ENCODE results near the gene MRPL23. TPM values are rescaled to one million over a fixed set of nuclear protein-coding genes. Genes with fewer than 3 reads are reported as not detected.

MRPL23 gene
- total RNA-seq, 1 experiment from 2014 or later = 232 TPM

DNA sequence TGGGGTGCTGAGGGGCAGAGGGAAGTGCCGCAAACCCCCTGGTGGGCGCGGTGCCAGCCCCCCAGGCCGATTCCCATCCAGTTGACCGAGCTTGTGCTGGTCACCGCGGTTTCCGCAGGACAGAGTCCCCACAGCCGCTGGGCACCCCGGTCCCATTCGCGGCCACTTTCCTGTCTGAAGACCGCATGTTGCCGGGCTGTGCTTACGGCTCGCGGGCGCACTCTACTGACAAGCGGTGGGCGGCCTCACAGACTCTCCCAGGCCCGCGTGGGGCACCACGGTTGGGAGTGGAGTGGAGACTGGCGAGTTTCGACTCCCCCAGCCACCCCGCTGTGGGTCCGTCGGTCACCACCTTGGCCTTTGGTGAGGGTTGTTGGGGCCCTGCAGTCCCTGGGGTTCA lies 51.2 kb downstream of the MRPL23 start:
- no peak overlapping the region for H3K9ac ChIP-seq (ENCODE audit: low read length)
- peak; percentile 43 for ATAC-seq

DNA sequence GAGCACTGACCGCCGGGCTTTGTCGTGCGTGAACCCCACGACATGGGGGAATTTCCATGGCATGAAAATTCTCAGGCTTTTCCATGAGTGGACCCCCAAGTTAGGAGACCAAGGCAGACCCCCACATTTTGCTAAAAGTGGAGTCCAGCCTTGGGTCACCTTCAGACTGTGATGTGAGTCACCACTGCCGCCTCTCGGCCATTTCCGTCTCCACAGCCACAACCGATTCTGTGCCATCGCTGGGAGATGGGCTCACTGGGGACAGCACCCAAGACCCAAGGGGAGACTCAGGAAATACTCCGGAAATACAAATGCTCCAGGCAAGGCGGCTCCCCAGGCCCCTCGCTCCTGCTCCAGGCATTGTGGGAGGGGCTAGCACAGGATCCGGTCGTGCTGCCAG lies 51.7 kb downstream of the MRPL23 start:
- Histone ChIP-seq H3K4me3 (ENCODE audit: low read length) (no peak overlapping the region), H2AFZ (ENCODE audit: low read length) (no peak overlapping the region), H3K36me3 (ENCODE audit: low read depth, low read length) (no peaks in the 10 kb centered on the region), H3K79me2 (ENCODE audit: low read length) (no peaks in the 10 kb centered on the region), H3K4me2 (ENCODE audit: low read length) (no peak overlapping the region), H3K4me1 (ENCODE audit: insufficient read depth, low read length) (no peaks in the 10 kb centered on the region), H3K9me3 (ENCODE audit: low read length) (no peaks in the 10 kb centered on the region), H3K27me3 (ENCODE audit: low read length) (no peaks in the 10 kb centered on the region), H4K20me1 (ENCODE audit: low read length) (no peaks in the 10 kb centered on the region), H3K9me2 (replicated peaks; ENCODE audit: low read length) (no peaks in the 10 kb centered on the region), H3F3A (ENCODE audit: low read length, unreplicated experiment) (no peaks in the 10 kb centered on the region), H3K27ac (ENCODE audit: low read length) (no peak overlapping the region), H3K9ac (ENCODE audit: low read length) (no peak overlapping the region)
- intact Hi-C loops (cut with micrococcal nuclease) = no loop called here
- ATAC-seq = no peak
- TF ChIP-seq EZH2 (IDR thresholded peaks at IDR 0.05; ENCODE audit: low read length, unreplicated experiment) = no peak
- no peak for TF ChIP-seq EZH2phosphoT487 (IDR thresholded peaks at IDR 0.05; ENCODE audit: borderline replicate concordance, low read length)
- TF ChIP-seq CTCF (conservative IDR thresholded peaks at IDR 0.05; ENCODE audit: low read depth, low read length) = no peak
- no peak for DNase-seq
- CTCF ChIA-PET = no interaction called here
- BruUV-seq (replicated peaks) = no TSS peak
- POLR2A ChIA-PET (ENCODE audit: unreplicated experiment) = no interaction called here

More for the DNA sequence above, 51.2 kb downstream of the MRPL23 start:
- H3K4me3 ChIP-seq (ENCODE audit: low read length) = no peak overlapping the region
- POLR2A ChIA-PET (ENCODE audit: unreplicated experiment) = no interaction called here
- no peaks in the 10 kb centered on the region for H3K4me1 ChIP-seq (ENCODE audit: insufficient read depth, low read length)
- no peaks in the 10 kb centered on the region for H3K79me2 ChIP-seq (ENCODE audit: low read length)
- no peaks in the 10 kb centered on the region for H3K9me2 ChIP-seq (replicated peaks; ENCODE audit: low read length)
- no peak for DNase-seq
- no peak for TF ChIP-seq EZH2 (IDR thresholded peaks at IDR 0.05; ENCODE audit: low read length, unreplicated experiment)
- no peak for TF ChIP-seq CTCF (conservative IDR thresholded peaks at IDR 0.05; ENCODE audit: low read depth, low read length)
- no peak for TF ChIP-seq EZH2phosphoT487 (IDR thresholded peaks at IDR 0.05; ENCODE audit: borderline replicate concordance, low read length)
- H3F3A ChIP-seq (ENCODE audit: low read length, unreplicated experiment) = no peaks in the 10 kb centered on the region
- H3K36me3 ChIP-seq (ENCODE audit: low read depth, low read length) = no peaks in the 10 kb centered on the region
- CTCF ChIA-PET = no interaction called here
- H4K20me1 ChIP-seq (ENCODE audit: low read length) = no peaks in the 10 kb centered on the region
- H2AFZ ChIP-seq (ENCODE audit: low read length) = no peak overlapping the region
- intact Hi-C loops (cut with micrococcal nuclease) = no loop called here
- no TSS peak for BruUV-seq (replicated peaks)
- H3K27me3 ChIP-seq (ENCODE audit: low read length) = no peaks in the 10 kb centered on the region
- H3K27ac ChIP-seq (ENCODE audit: low read length) = no peak overlapping the region
- H3K9me3 ChIP-seq (ENCODE audit: low read length) = no peaks in the 10 kb centered on the region
- no peak overlapping the region for H3K4me2 ChIP-seq (ENCODE audit: low read length)

- peak; percentile 41 for ATAC-seq
- H3K79me2 ChIP-seq (ENCODE audit: low read length) = no peaks in the 10 kb centered on the region
These were observed 55.1 kb downstream of the MRPL23 start for GRCh38 chr11:2002042-2002776.

More at GRCh38 chr11:2002042-2002776, 55.1 kb downstream of the MRPL23 start:
- Histone ChIP-seq H3K4me1 (ENCODE audit: insufficient read depth, low read length) (no peaks in the 10 kb centered on the region), H3K9me2 (replicated peaks; ENCODE audit: low read length) (no peaks in the 10 kb centered on the region), H3K9me3 (ENCODE audit: low read length) (no peaks in the 10 kb centered on the region), H3K4me2 (ENCODE audit: low read length) (no peak overlapping the region), H3K27ac (ENCODE audit: low read length) (no peak overlapping the region), H4K20me1 (ENCODE audit: low read length) (no peaks in the 10 kb centered on the region), H3K27me3 (ENCODE audit: low read length) (no peaks in the 10 kb centered on the region), H3K4me3 (ENCODE audit: low read length) (no peak overlapping the region), H2AFZ (ENCODE audit: low read length) (no peak overlapping the region), H3F3A (ENCODE audit: low read length, unreplicated experiment) (no peaks in the 10 kb centered on the region), H3K9ac (ENCODE audit: low read length) (no peak overlapping the region), H3K36me3 (ENCODE audit: low read depth, low read length) (no peaks in the 10 kb centered on the region)
- CTCF ChIA-PET = interaction anchor here (0.8 to 1.2 kb wide), 2 partner anchors 120 to 149 kb away, joined by 3 to 6 read pairs; no protein-coding TSS in a partner anchor
- POLR2A ChIA-PET (ENCODE audit: unreplicated experiment) = no interaction called here
- no peak for TF ChIP-seq EZH2phosphoT487 (IDR thresholded peaks at IDR 0.05; ENCODE audit: borderline replicate concordance, low read length)
- TF ChIP-seq EZH2 (IDR thresholded peaks at IDR 0.05; ENCODE audit: low read length, unreplicated experiment) = no peak
- no peak for TF ChIP-seq CTCF (conservative IDR thresholded peaks at IDR 0.05; ENCODE audit: low read depth, low read length)
- intact Hi-C loops (cut with micrococcal nuclease) = no loop called here
- BruUV-seq (replicated peaks) = no TSS peak
- no peak for DNase-seq
